OCI-LY1 (cell line): ENCODE data around the gene PTPRT.

Experiments used
- CTCF ChIP-seq: fragments of 200-600 bp; sonication (generic), shearing (Covaris generic); IDR thresholded peaks from 2 replicates; pipeline ENCODE4 v1.5.1; 2017; ENCODE audit warnings: mild to moderate bottlenecking, antibody characterized with exemption, low read length, moderate library complexity, mixed read lengths
- EZH2 ChIP-seq: fragments of 200-600 bp; sonication (generic), shearing (Covaris generic); IDR thresholded peaks from 2 replicates; pipeline ENCODE4 v1.8.0; 2017; ENCODE audit warnings: borderline replicate concordance, mixed run types, mild to moderate bottlenecking, antibody characterized with exemption, low read length, moderate library complexity, mixed read lengths

- TF ChIP-seq CTCF (no peak), EZH2 (no peak)
Measured at GRCh38 chr20:43037605-43038309, 151.9 kb downstream of the PTPRT start.
